GM19193 (cell line): Measurements from ENCODE around the gene RFPL3.

ENCODE experiments used
- POLR2A ChIP-seq: IDR thresholded peaks from 4 replicates; pipeline ENCODE4 v1.6.1; 2011; ENCODE audit not compliant: insufficient read depth, insufficient read length; ENCODE audit errors: extremely low read depth

The RFPL3 gene

GRCh38 chr22:32364210-32364609 is 6.5 kb downstream of the RFPL3 start:
- no peak for TF ChIP-seq POLR2A

- TF ChIP-seq POLR2A: no peak
Measured at GRCh38 chr22:32375678-32376450, 18.2 kb downstream of the RFPL3 start.

DNA sequence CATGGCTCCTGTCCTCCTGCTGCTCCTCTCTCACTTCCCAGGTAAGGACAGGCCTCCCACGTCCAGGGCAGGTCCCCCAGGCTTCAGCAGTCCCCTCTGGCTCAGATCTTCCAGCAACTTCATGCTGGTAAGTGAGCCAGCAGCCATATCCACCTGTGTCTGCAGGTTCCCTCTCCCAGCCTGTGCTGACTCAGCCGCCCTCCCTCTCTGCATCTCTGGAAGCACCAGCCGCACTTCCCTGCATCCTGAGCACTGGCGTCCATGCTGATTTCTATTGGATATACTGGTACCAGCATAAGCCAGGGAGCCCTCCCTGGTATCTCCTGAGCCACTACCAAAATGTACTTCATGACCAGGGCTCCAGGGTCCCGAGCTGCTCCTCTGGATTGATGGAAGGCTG is 19.0 kb downstream of the RFPL3 start:
- no peak for TF ChIP-seq POLR2A

GRCh38 chr22:32378707-32379272 is 21.1 kb downstream of the RFPL3 start:
- no peak for TF ChIP-seq POLR2A

DNA sequence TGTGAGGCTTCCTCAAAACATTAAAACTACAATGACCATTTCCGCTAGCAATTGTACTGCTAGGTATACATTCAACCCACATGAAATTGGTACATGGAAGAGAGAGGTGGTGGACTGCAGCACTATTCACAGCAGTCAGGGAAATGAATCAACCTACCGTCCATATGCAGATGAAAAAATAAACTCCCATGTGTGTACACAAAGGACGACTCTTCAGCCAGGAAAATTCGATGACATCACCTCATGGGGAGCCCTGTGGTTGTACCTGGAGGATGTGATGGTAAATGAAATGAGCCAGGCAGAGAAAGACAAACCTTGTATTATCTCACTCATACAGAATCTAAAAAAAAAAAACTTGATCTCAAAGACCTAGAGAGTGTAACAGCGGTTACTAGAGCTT is 23.3 kb downstream of the RFPL3 start:
- no peak for TF ChIP-seq POLR2A

GRCh38 chr22:32385681-32386080 is 28.0 kb downstream of the RFPL3 start:
- no peak for TF ChIP-seq POLR2A

DNA sequence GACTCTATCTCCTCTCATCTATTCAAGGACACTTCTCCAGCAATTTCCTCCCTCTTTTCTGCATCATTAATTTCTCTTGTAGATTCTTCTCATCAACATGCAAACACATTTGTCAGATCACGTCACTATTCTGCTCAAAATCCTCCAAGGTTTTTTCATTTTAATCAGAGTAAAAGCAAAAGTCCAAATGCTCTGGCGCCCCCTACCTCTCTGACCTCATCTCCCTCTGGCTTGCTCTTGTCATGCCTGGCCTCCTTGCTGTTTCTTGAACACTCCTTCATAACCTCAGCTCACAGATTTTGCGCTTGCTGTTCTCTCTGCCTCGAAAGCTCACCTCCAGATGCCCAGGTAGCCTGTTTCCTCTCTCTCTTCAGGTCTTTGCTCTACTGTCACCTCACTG is 32.0 kb downstream of the RFPL3 start:
- TF ChIP-seq POLR2A: no peak

DNA sequence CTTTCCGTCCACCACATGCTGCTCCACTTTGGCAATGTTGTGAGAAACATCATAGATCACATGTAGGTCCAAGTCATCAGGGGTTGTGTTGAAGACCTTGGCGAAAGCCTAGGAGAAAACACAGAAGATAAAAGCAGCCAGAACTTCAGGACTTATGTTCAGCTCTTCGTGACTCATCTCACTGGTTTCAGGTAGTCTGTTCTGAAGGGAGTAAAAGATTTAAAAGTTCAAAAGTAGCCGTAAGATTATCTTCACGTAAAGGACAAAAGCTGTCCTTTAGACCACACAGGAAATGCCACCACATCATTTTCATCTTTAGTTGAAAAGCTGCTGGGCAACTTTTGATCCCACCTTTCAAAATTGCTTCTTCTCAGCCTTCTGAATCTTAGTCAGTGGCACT is 37.4 kb downstream of the RFPL3 start:
- TF ChIP-seq POLR2A: no peak

DNA sequence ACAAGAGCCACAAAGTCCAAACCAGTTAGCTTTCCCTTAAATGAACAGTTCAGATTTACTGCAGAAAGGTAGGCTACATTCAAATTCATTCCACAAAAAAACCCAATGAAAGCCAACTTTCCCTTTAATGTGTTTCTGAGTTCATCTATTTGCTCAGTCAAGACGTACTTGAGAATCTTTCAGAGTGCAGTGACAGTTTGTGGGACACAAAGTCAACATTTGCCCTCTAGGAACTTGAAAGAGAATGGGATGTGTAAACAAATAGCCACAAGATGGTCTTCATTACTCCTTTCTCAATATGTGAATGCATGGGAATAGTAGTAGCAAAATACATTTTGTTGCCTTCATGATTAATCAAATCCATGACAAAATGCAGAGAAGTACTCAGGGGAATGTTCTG is 38.6 kb downstream of the RFPL3 start:
- TF ChIP-seq POLR2A: no peak

DNA sequence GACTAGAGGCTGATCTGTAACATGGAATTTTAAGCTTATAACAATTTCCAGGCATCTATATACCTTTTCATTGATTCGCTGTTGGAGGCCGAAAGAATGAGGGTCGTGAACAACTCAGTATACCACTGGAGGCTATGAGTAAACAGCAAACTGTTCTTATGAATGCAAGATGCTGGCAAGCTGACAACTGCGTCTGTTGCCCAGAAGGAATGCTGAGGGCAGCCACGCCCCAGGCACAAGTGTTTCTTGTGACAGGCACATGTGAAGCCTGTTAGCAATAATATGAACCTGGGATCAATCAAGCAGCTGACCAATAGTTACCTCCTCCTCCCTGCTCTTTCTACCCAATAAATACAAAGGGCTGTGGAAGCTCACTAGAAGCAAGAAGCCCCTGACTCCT is 39.1 kb downstream of the RFPL3 start:
- TF ChIP-seq POLR2A: no peak

DNA sequence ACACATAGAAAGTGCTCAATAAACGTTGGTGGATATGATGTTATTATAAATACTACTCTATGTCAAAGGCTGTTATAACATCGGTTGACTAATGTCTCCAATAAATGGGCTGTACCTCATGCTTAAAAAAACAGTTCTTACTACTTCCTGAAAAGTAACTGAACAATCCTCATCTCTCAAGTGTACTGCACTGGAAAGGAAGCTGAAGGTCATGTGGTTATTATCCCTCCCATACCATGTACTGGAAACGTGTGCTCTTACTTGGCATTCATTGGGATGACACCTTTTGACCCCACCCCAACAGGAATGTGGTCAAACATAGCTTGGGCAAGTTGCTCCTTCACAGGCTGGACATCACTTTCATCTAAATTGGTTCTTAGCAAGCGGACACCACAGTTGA is 43.8 kb downstream of the RFPL3 start:
- no peak for TF ChIP-seq POLR2A

- no peak for TF ChIP-seq POLR2A
Measured at GRCh38 chr22:32404021-32404420, 46.4 kb downstream of the RFPL3 start.

DNA sequence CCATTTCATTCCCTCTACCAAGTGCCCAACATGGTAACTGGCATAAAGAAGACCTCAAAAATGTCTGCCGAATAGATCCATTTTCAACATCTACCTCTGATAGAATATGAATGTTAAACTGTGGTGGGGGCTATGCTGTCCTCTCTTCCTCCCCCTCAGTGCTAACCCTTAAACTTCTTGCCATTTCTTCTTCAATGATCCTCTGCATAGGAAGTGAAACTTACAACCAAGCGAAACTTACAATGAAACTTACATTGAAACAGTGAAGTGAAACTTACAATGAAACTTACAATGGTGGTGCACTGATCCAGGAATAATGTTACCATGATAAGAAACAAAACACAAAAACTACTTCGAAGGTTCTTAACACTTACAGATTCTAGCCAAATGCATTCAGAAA is 49.6 kb downstream of the RFPL3 start:
- TF ChIP-seq POLR2A: no peak

- no peak for TF ChIP-seq POLR2A
Measured at GRCh38 chr22:32407936-32408335, 50.3 kb downstream of the RFPL3 start.

- no peak for TF ChIP-seq POLR2A
Measured at GRCh38 chr22:32409977-32410376, 52.3 kb downstream of the RFPL3 start.

DNA sequence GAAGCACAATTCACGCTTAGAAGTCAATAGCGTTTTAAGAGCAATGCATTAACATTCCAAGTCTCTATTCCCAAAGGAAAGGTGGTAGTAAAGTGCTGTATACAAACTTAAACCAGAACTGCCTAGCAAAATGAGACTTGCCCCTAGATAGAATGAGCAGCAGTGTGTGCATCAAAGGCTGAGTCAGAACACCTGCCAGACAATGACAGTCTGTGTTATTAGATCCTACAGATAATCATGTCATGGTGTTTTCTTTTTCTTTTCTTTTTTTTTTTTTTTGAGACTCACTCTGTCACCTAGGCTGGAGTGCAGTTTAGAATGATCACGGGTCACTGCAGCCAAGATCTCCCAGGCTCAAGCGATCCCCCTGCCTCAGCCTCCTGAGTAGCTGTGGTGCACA is 52.8 kb downstream of the RFPL3 start:
- TF ChIP-seq POLR2A: no peak
